Liver (tissue), 3 donors: ENCODE measurements around the gene MAP10.

ENCODE experiments used
- CTCF ChIP-seq: fragments of 150-350 bp; IDR thresholded peaks from 2 replicates; pipeline ENCODE4 v1.5.1; 2017; ENCODE audit warnings: improper control_type of control experiment, low read depth, low read length; ENCODE audit not compliant: missing input control
- EGR1 ChIP-seq, 2 donors: IDR thresholded peaks; 2 replicates each; pipeline ENCODE4 v1.6.1; 2016 to 2018; ENCODE audit warnings: antibody characterized with exemption in 2 of 2, low read depth in 2 of 2
- FOXA1 ChIP-seq: IDR thresholded peaks from 2 replicates; pipeline ENCODE4 v1.6.1; 2016; ENCODE audit warnings: antibody characterized with exemption
- JUND ChIP-seq, 2 donors: IDR thresholded peaks; 2 replicates each; pipeline ENCODE4 v1.6.1; 2016; ENCODE audit warnings: antibody characterized with exemption in 2 of 2
- MAX ChIP-seq: IDR thresholded peaks from 2 replicates; pipeline ENCODE4 v1.6.1; 2016; ENCODE audit warnings: antibody characterized with exemption
- REST ChIP-seq: IDR thresholded peaks from 2 replicates; pipeline ENCODE4 v1.6.1; 2016; ENCODE audit warnings: antibody characterized with exemption, mild to moderate bottlenecking
- SP1 ChIP-seq: IDR thresholded peaks from 2 replicates; pipeline ENCODE4 v1.6.1; 2018; ENCODE audit warnings: antibody characterized with exemption, mild to moderate bottlenecking
- TAF1 ChIP-seq: conservative IDR thresholded peaks from 2 replicates; pipeline ENCODE4 v1.6.1; 2016; ENCODE audit warnings: antibody characterized with exemption, mild to moderate bottlenecking
- YY1 ChIP-seq: IDR thresholded peaks from 2 replicates; pipeline ENCODE4 v1.6.1; 2016; ENCODE audit warnings: antibody characterized with exemption, mild to moderate bottlenecking
- ZBTB33 ChIP-seq: IDR thresholded peaks from 2 replicates; pipeline ENCODE4 v1.6.1; 2016; ENCODE audit warnings: antibody characterized with exemption
- donor health status: healthy.
- donor health status: healthy.

- TF ChIP-seq CTCF (no peak), JUND (IDR thresholded peaks at IDR 0.05) (no peak), SP1 (no peak), TAF1 (no peak), REST (no peak), EGR1 (IDR thresholded peaks at IDR 0.05; ENCODE audit: low read depth in 2 of 2) (no peak), MAX (no peak), FOXA1 (no peak), YY1 (no peak), ZBTB33 (no peak)
These were observed 51.3 kb downstream of the MAP10 start for GRCh38 chr1:232856541-232856940.
